Liver (tissue), 9 donors: Measurements from ENCODE around the gene ZNF592. TPM values are rescaled to one million over a fixed set of nuclear protein-coding genes. Genes with fewer than 3 reads are reported as not detected.

ENCODE experiments used
- DNase-seq: peaks from one replicate; pipeline ENCODE4 v3.0.0-alpha.2; 2017; ENCODE audit warnings: low spot score
- H3K27ac ChIP-seq, 2 donors: one replicate each; pipeline ENCODE4 v1.7.0; 2013; ENCODE audit warnings: inconsistent platforms in 2 of 2, low read length in 2 of 2, control low read depth in 1 of 2, low read depth in 1 of 2, mild to moderate bottlenecking in 1 of 2
- H3K27me3 ChIP-seq, 4 donors: one replicate each; pipeline versions ENCODE4 v1.6.1 to v1.7.0; 2013; ENCODE audit warnings: low read length in 3 of 4, inconsistent platforms in 1 of 4, mild to moderate bottlenecking in 1 of 4, moderate library complexity in 1 of 4; ENCODE audit not compliant: control insufficient read depth in 4 of 4, insufficient read depth in 4 of 4
- H3K36me3 ChIP-seq, 4 donors: one replicate each; pipeline versions ENCODE4 v1.6.1 to v1.7.0; 2013; ENCODE audit warnings: low read length in 3 of 4, mild to moderate bottlenecking in 3 of 4, low read depth in 1 of 4, moderate library complexity in 1 of 4; ENCODE audit not compliant: control insufficient read depth in 4 of 4, insufficient read depth in 3 of 4
- H3K4me1 ChIP-seq, 4 donors: one replicate each; pipeline versions ENCODE4 v1.6.1 to v1.7.0; 2013; ENCODE audit warnings: low read length in 3 of 4, mild to moderate bottlenecking in 3 of 4, moderate library complexity in 1 of 4; ENCODE audit not compliant: control insufficient read depth in 4 of 4, insufficient read depth in 4 of 4
- H3K4me3 ChIP-seq, 3 donors: one replicate each; pipeline versions ENCODE4 v1.6.1 to v1.7.0; 2013; ENCODE audit warnings: low read length in 3 of 3, control low read depth in 1 of 3, low read depth in 1 of 3, mild to moderate bottlenecking in 1 of 3
- H3K9ac ChIP-seq, 2 donors: one replicate each; pipeline ENCODE4 v1.7.0; 2013; ENCODE audit warnings: low read length in 2 of 2, mild to moderate bottlenecking in 2 of 2, moderate library complexity in 2 of 2, control low read depth in 1 of 2, low read depth in 1 of 2
- H3K9me3 ChIP-seq, 4 donors: one replicate each; pipeline versions ENCODE4 v1.6.1 to v1.7.0; 2013; ENCODE audit warnings: low read length in 3 of 4; ENCODE audit not compliant: control insufficient read depth in 4 of 4
- EGR1 ChIP-seq, 2 donors: IDR thresholded peaks; 2 replicates each; pipeline ENCODE4 v1.6.1; 2016 to 2018; ENCODE audit warnings: antibody characterized with exemption in 2 of 2, low read depth in 2 of 2
- FOXA1 ChIP-seq: IDR thresholded peaks from 2 replicates; pipeline ENCODE4 v1.6.1; 2016; ENCODE audit warnings: antibody characterized with exemption
- FOXA2 ChIP-seq: IDR thresholded peaks from 2 replicates; pipeline ENCODE4 v1.6.1; 2016; ENCODE audit warnings: antibody characterized with exemption
- HNF4G ChIP-seq: IDR thresholded peaks from 2 replicates; pipeline ENCODE4 v1.6.1; 2016; ENCODE audit warnings: antibody characterized with exemption
- JUND ChIP-seq, 2 donors: IDR thresholded peaks; 2 replicates each; pipeline ENCODE4 v1.6.1; 2016; ENCODE audit warnings: antibody characterized with exemption in 2 of 2
- RAD21 ChIP-seq, 2 donors: IDR thresholded peaks; 2 replicates each; pipeline ENCODE4 v1.6.1; 2016; ENCODE audit warnings: antibody characterized with exemption in 2 of 2, mild to moderate bottlenecking in 2 of 2
- RXRA ChIP-seq, 2 donors: IDR thresholded peaks; 2 replicates each; pipeline ENCODE4 v1.6.1; 2017 to 2018; ENCODE audit warnings: antibody characterized with exemption in 2 of 2, mild to moderate bottlenecking in 1 of 2
- SP1 ChIP-seq: IDR thresholded peaks from 2 replicates; pipeline ENCODE4 v1.6.1; 2018; ENCODE audit warnings: antibody characterized with exemption, mild to moderate bottlenecking
- WGBS: extraction: QIAGEN DNeasy Blood & Tissue Kit; methylation state at CpG from one replicate; pipeline ENCODE4 v1.1.7; 2013; 5-methylcytosine and 5-hydroxymethylcytosine counted together
- polyA plus RNA-seq, 2 donors: library from polyadenylated mRNA; stranded (reverse) in 1 of 2; unstranded in 1 of 2; fragments of 200-250 nt in 1 of 2; fragments of >200 nt in 1 of 2; fragmentation: Nextera tagmentation in 1 of 2; extraction: Ambion mirVana in 1 of 2; gene quantifications; one replicate each; pipeline versions ENCODE4 v1.2.1 to v1.2.3, GENCODE V29; 2013 to 2015
- total RNA-seq, 2 donors: library from RNA; depleted of rRNA; stranded (reverse); fragments of >200 nt; gene quantifications; one replicate each; pipeline ENCODE4 v1.2.3, GENCODE V29; 2014
- TF ChIP-seq, protein P1 (sequence below): IDR thresholded peaks from 2 replicates; pipeline ENCODE4 v1.6.1; 2016; ENCODE audit warnings: antibody characterized with exemption
- TF ChIP-seq, protein P2 (sequence below): fragments of 150-350 bp; IDR thresholded peaks from 2 replicates; pipeline ENCODE4 v1.5.1; 2017; ENCODE audit warnings: improper control_type of control experiment, low read depth, low read length; ENCODE audit not compliant: missing input control
- TF ChIP-seq, protein P3 (sequence below): IDR thresholded peaks from 2 replicates; pipeline ENCODE4 v1.6.1; 2016; ENCODE audit warnings: antibody characterized with exemption
- donor health status: healthy.
- donor health status: healthy.
- donor health status: healthy.
- donor health status: healthy.
- donor health status: healthy.

Gene ZNF592, protein sequence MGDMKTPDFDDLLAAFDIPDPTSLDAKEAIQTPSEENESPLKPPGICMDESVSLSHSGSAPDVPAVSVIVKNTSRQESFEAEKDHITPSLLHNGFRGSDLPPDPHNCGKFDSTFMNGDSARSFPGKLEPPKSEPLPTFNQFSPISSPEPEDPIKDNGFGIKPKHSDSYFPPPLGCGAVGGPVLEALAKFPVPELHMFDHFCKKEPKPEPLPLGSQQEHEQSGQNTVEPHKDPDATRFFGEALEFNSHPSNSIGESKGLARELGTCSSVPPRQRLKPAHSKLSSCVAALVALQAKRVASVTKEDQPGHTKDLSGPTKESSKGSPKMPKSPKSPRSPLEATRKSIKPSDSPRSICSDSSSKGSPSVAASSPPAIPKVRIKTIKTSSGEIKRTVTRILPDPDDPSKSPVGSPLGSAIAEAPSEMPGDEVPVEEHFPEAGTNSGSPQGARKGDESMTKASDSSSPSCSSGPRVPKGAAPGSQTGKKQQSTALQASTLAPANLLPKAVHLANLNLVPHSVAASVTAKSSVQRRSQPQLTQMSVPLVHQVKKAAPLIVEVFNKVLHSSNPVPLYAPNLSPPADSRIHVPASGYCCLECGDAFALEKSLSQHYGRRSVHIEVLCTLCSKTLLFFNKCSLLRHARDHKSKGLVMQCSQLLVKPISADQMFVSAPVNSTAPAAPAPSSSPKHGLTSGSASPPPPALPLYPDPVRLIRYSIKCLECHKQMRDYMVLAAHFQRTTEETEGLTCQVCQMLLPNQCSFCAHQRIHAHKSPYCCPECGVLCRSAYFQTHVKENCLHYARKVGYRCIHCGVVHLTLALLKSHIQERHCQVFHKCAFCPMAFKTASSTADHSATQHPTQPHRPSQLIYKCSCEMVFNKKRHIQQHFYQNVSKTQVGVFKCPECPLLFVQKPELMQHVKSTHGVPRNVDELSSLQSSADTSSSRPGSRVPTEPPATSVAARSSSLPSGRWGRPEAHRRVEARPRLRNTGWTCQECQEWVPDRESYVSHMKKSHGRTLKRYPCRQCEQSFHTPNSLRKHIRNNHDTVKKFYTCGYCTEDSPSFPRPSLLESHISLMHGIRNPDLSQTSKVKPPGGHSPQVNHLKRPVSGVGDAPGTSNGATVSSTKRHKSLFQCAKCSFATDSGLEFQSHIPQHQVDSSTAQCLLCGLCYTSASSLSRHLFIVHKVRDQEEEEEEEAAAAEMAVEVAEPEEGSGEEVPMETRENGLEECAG (N-terminal part only)
- total RNA-seq (10 to 100 TPM in 1 of 2 donors, 1 to 10 TPM in 1; 8.5 to 10.6 TPM), polyA plus RNA-seq (1 to 10 TPM; 4.4 to 6.6 TPM)

DNA sequence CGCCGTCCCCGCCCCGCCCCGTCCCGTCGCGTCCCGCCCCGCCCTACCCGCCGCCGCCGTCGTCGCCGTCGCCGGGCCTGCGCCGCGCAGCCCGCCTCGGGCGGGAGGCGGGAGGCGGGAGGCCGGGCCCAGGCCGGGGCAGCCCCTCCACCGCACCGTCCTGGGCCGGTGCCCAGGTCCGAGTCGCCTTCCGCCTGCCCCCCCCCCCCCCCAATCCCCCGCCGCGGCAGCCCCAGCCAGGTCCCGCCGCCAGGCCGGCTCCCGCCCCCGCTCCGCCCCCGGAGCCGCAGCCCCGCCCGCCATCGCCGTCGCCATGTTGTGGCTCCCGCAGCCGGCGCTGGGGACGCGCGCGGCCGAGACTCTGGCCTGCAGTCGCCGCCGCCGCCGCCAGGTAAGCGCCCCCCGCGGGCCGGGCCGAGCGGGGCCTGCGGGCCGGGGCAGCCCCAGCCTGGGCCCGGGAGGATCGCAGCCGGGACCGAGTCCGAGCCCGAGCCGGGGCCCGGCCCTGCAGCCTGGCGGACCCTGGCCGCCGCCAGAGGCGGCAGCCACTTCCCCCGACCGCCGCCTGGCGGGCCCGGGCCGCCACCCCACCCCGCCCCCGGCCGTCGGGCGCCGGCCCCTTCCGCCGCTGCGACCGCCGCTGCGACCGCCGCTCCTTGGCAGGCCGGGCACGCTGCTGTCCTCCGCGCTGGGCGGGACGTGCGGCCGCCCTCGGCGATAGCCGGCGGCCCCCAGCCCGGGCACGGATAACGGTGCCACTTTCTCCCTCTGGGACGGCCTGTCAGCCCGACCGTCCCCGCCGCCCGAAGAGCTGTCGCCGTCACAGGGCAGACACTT, at the start of gene ZNF592:
ZNF592 (plus strand) TSS at position 319 of the 837 bp plus-strand sequence. CDS start 34,084 bp downstream, outside the sequence.
- H3K27me3 ChIP-seq, result no peaks in the 10 kb centered on the region
- H3K4me1 ChIP-seq, result peaks cover 13 to 51% (median 38%) of the 10 kb centered on the region in 4 donors
- TF ChIP-seq, protein P1, sequence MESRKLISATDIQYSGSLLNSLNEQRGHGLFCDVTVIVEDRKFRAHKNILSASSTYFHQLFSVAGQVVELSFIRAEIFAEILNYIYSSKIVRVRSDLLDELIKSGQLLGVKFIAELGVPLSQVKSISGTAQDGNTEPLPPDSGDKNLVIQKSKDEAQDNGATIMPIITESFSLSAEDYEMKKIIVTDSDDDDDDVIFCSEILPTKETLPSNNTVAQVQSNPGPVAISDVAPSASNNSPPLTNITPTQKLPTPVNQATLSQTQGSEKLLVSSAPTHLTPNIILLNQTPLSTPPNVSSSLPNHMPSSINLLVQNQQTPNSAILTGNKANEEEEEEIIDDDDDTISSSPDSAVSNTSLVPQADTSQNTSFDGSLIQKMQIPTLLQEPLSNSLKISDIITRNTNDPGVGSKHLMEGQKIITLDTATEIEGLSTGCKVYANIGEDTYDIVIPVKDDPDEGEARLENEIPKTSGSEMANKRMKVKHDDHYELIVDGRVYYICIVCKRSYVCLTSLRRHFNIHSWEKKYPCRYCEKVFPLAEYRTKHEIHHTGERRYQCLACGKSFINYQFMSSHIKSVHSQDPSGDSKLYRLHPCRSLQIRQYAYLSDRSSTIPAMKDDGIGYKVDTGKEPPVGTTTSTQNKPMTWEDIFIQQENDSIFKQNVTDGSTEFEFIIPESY, result no peak
- peak in 1 of 2 donors; percentile 49 for TF ChIP-seq EGR1 (IDR thresholded peaks at IDR 0.05; ENCODE audit: low read depth in 2 of 2)
- TF ChIP-seq, protein P2, sequence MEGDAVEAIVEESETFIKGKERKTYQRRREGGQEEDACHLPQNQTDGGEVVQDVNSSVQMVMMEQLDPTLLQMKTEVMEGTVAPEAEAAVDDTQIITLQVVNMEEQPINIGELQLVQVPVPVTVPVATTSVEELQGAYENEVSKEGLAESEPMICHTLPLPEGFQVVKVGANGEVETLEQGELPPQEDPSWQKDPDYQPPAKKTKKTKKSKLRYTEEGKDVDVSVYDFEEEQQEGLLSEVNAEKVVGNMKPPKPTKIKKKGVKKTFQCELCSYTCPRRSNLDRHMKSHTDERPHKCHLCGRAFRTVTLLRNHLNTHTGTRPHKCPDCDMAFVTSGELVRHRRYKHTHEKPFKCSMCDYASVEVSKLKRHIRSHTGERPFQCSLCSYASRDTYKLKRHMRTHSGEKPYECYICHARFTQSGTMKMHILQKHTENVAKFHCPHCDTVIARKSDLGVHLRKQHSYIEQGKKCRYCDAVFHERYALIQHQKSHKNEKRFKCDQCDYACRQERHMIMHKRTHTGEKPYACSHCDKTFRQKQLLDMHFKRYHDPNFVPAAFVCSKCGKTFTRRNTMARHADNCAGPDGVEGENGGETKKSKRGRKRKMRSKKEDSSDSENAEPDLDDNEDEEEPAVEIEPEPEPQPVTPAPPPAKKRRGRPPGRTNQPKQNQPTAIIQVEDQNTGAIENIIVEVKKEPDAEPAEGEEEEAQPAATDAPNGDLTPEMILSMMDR, result peak; percentile 32
- H3K4me3 ChIP-seq, result peak within 1 kb of the TSS; percentile 94 to 95 (median 94)
- H3K9me3 ChIP-seq, result no peaks in the 10 kb centered on the region
- H3K27ac ChIP-seq, result peak within 1 kb of the TSS; percentile 99 to 100
- H3K36me3 ChIP-seq, result no peaks in the 10 kb centered on the region
- peak within 1 kb of the TSS; percentile 99 for H3K9ac ChIP-seq
- peak; percentile 86 for DNase-seq
- under 1% methylated on average over 125 of the region's 127 CpGs for WGBS

DNA sequence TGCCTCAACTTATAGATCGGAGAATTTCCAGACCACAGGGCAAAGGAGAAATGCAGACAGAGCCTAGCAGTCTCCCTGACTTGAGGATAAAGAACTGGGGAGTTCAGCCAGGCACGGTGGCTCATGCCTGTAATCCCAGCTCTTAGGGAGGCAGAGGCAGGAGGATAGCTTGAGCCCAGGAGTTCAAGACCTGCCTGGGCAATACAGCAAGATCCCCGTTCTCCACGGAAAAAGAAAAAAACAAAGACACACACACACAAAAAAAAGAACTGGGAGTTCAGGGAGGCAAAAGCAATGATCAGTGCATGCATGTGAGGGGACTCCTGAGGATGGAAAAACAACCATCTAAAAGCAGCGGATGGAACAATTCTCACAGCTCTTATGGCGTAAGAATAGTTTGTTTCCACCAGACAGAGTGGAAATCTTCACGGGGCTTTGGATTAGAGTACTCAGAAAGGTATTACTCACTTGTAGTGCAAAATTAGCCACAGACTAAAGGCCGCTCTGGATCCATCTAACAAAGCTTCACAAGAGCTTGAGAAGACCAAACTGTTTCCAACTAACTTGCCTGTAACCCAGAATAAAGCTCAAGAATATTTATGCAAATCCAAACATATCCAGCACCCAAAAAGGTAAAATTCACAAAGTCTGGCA, 48.7 kb upstream of the ZNF592 start:
- Histone ChIP-seq H3K27me3 (no peaks in the 10 kb centered on the region), H3K27ac (no peak overlapping the region), H3K36me3 (peaks cover 0 to 2% (median 0%) of the 10 kb centered on the region in 4 donors), H3K4me3 (no peak overlapping the region), H3K4me1 (peaks cover 8 to 24% (median 16%) of the 10 kb centered on the region in 4 donors), H3K9ac (no peak overlapping the region), H3K9me3 (no peaks in the 10 kb centered on the region)
- no peak for DNase-seq
- 94% methylated on average over 8 of the region's 8 CpGs for WGBS
- TF ChIP-seq, protein P1, result no peak
- TF ChIP-seq, protein P3, sequence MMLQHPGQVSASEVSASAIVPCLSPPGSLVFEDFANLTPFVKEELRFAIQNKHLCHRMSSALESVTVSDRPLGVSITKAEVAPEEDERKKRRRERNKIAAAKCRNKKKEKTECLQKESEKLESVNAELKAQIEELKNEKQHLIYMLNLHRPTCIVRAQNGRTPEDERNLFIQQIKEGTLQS, result no peak
- TF ChIP-seq RXRA (IDR thresholded peaks at IDR 0.05) (no peak), FOXA2 (no peak), JUND (IDR thresholded peaks at IDR 0.05) (no peak), RAD21 (IDR thresholded peaks at IDR 0.05) (no peak), FOXA1 (no peak), SP1 (no peak), HNF4G (no peak)
- TF ChIP-seq, protein P2, result no peak
